Neural cell (in vitro differentiated cells): Measurements from ENCODE around the gene URI1. TPM values are rescaled to one million over a fixed set of nuclear protein-coding genes. Genes with fewer than 3 reads are reported as not detected.

ENCODE experiments used
- H2AFZ ChIP-seq: fragments of 200-600, 300-800 bp; sonication (generic), shearing (Covaris generic); 2 replicates; pipeline ENCODE4 v1.6.0; 2014; ENCODE audit warnings: low read depth, mild to moderate bottlenecking, antibody characterized with exemption, low read length, moderate library complexity
- H3F3A ChIP-seq: fragments of 200-600 bp; shearing (Covaris generic); 2 replicates; pipeline ENCODE4 v1.6.1; 2016; ENCODE audit warnings: mild to moderate bottlenecking, moderate library complexity, mixed read lengths, antibody characterized with exemption, low read length; ENCODE audit not compliant: insufficient read depth, poor library complexity, severe bottlenecking
- H3K27ac ChIP-seq: fragments of 200-600, 300-800 bp; sonication (generic), shearing (Covaris generic); 2 replicates; pipeline ENCODE4 v1.5.1; 2014; ENCODE audit warnings: mild to moderate bottlenecking, low read length, moderate library complexity
- H3K27me3 ChIP-seq: fragments of 300-800, 200-600 bp; sonication (generic), shearing (Covaris generic); 2 replicates; pipeline ENCODE4 v1.6.0; 2014; ENCODE audit warnings: mild to moderate bottlenecking, low read depth, low read length, moderate library complexity; ENCODE audit not compliant: insufficient read depth
- H3K36me3 ChIP-seq: fragments of 300-800, 200-600 bp; sonication (generic), shearing (Covaris generic); 2 replicates; pipeline ENCODE4 v1.5.1; 2014; ENCODE audit warnings: mild to moderate bottlenecking, antibody characterized with exemption, low read length, moderate library complexity; ENCODE audit not compliant: insufficient read depth
- H3K4me2 ChIP-seq: fragments of 300-800, 200-600 bp; sonication (generic), shearing (Covaris generic); 2 replicates; pipeline ENCODE4 v1.6.0; 2014; ENCODE audit warnings: mild to moderate bottlenecking, low read length
- H3K4me3 ChIP-seq: fragments of 300-800, 200-600 bp; sonication (generic), shearing (Covaris generic); 2 replicates; pipeline ENCODE4 v1.5.1; 2014; ENCODE audit warnings: mild to moderate bottlenecking, low read length, moderate library complexity
- H3K79me2 ChIP-seq: fragments of 200-600 bp; shearing (Covaris generic); replicated peaks from 2 replicates; pipeline ENCODE4 v1.6.0; 2014; ENCODE audit warnings: mild to moderate bottlenecking, low read length, moderate library complexity; ENCODE audit not compliant: insufficient read depth
- H3K9ac ChIP-seq: fragments of 300-800, 200-600 bp; sonication (generic), shearing (Covaris generic); 2 replicates; pipeline ENCODE4 v1.6.1; 2016; ENCODE audit warnings: mild to moderate bottlenecking, low read length, mixed read lengths
- H3K9me2 ChIP-seq: fragments of 200-600 bp; shearing (Covaris generic); 2 replicates; pipeline ENCODE4 v1.6.1; 2016; ENCODE audit warnings: mild to moderate bottlenecking, low read length, mixed read lengths; ENCODE audit not compliant: insufficient read depth
- H3K9me3 ChIP-seq: fragments of 200-600, 300-800 bp; sonication (generic), shearing (Covaris generic); 2 replicates; pipeline ENCODE4 v1.6.1; 2016; ENCODE audit warnings: mild to moderate bottlenecking, mixed run types, low read length, moderate library complexity, mixed read lengths
- H4K20me1 ChIP-seq: fragments of 200-600 bp; shearing (Covaris generic); 2 replicates; pipeline ENCODE4 v1.6.1; 2016; ENCODE audit warnings: mild to moderate bottlenecking, mixed run types; ENCODE audit not compliant: insufficient read depth
- CTCF ChIP-seq: fragments of 450-650 bp; IDR thresholded peaks from 2 replicates; pipeline ENCODE4 v1.5.1; 2014; ENCODE audit warnings: antibody characterized with exemption, mild to moderate bottlenecking, moderate library complexity; ENCODE audit not compliant: poor library complexity, severe bottlenecking
- EP300 ChIP-seq: fragments of 450-650 bp; conservative IDR thresholded peaks from 2 replicates; pipeline ENCODE4 v1.6.1; 2014; ENCODE audit warnings: antibody characterized with exemption, mild to moderate bottlenecking, moderate library complexity; ENCODE audit not compliant: poor library complexity, severe bottlenecking
- EZH2 ChIP-seq: fragments of 200-600, 300-800 bp; shearing (Covaris generic), sonication (generic); IDR thresholded peaks from 2 replicates; pipeline ENCODE4 v1.6.1; 2014; ENCODE audit warnings: antibody characterized with exemption, low read length, borderline replicate concordance, mild to moderate bottlenecking; ENCODE audit not compliant: insufficient read depth, poor library complexity, severe bottlenecking
- MXI1 ChIP-seq: fragments of 450-650 bp; conservative IDR thresholded peaks from 2 replicates; pipeline ENCODE4 v1.6.1; 2014; ENCODE audit warnings: antibody characterized with exemption, mild to moderate bottlenecking; ENCODE audit not compliant: poor library complexity, severe bottlenecking
- POLR2AphosphoS5 ChIP-seq: IDR thresholded peaks from 2 replicates; pipeline ENCODE4 v1.6.1; 2012
- REST ChIP-seq: IDR thresholded peaks from 2 replicates; pipeline ENCODE4 v1.6.1; 2012; ENCODE audit warnings: borderline replicate concordance
- SMC3 ChIP-seq: fragments of 450-650 bp; conservative IDR thresholded peaks from 2 replicates; pipeline ENCODE4 v1.6.1; 2014; ENCODE audit warnings: antibody characterized with exemption, mild to moderate bottlenecking, moderate library complexity; ENCODE audit not compliant: poor library complexity
- TAF1 ChIP-seq: IDR thresholded peaks from 2 replicates; pipeline ENCODE4 v1.6.1; 2012; ENCODE audit warnings: low read depth
- polyA plus RNA-seq: library from polyadenylated mRNA; depleted of rRNA; stranded (reverse); fragments of >200 nt; gene quantifications from 2 replicates; pipeline ENCODE4 v1.2.3, GENCODE V29; 2014

Gene URI1
- polyA plus RNA-seq, 1 donor from 2014 or later = 55.4 TPM

- Histone ChIP-seq H3K79me2 (peaks cover 25% of the 10 kb centered on the region), H3K27me3 (no peaks in the 10 kb centered on the region), H2AFZ (no peak overlapping the region), H4K20me1 (no peaks in the 10 kb centered on the region), H3K36me3 (no peaks in the 10 kb centered on the region), H3K4me3 (no peak overlapping the region), H3K27ac (no peak overlapping the region), H3K9me3 (no peaks in the 10 kb centered on the region), H3K9me2 (no peaks in the 10 kb centered on the region), H3F3A (no peaks in the 10 kb centered on the region), H3K4me2 (no peak overlapping the region), H3K9ac (no peak overlapping the region)
- no peak for TF ChIP-seq CTCF
- TF ChIP-seq SMC3 = no peak
- no peak for TF ChIP-seq MXI1
- TF ChIP-seq EZH2 = no peak
- no peak for TF ChIP-seq POLR2AphosphoS5
Measured at GRCh38 chr19:29999490-29999889, 57.5 kb downstream of the URI1 start.

GRCh38 chr19:30000862-30001261 lies 58.8 kb downstream of the URI1 start:
- Histone ChIP-seq H3K9me2 (no peaks in the 10 kb centered on the region), H3K27ac (no peak overlapping the region), H3K9ac (no peak overlapping the region), H3K4me2 (no peak overlapping the region), H2AFZ (no peak overlapping the region), H4K20me1 (no peaks in the 10 kb centered on the region), H3K36me3 (no peaks in the 10 kb centered on the region), H3K4me3 (no peak overlapping the region), H3F3A (no peaks in the 10 kb centered on the region), H3K79me2 (peaks cover 22% of the 10 kb centered on the region), H3K27me3 (no peaks in the 10 kb centered on the region), H3K9me3 (no peaks in the 10 kb centered on the region)
- no peak for TF ChIP-seq MXI1
- TF ChIP-seq REST = no peak
- TF ChIP-seq CTCF = no peak
- no peak for TF ChIP-seq POLR2AphosphoS5
- TF ChIP-seq TAF1 = no peak
- TF ChIP-seq EP300 = no peak
